OCI-LY3 (cell line): ENCODE results near the gene TAF10.

Source experiments
- CTCF ChIP-seq: fragments of 200-600, 300-600 bp; sonication (generic); IDR thresholded peaks from 2 replicates; pipeline ENCODE4 v1.5.1; 2014; ENCODE audit warnings: antibody characterized with exemption, low read length, low read depth
- EZH2phosphoT487 ChIP-seq: fragments of 200-600 bp; shearing (Covaris generic); IDR thresholded peaks from 2 replicates; pipeline ENCODE4 v1.6.1; 2018; ENCODE audit warnings: antibody characterized with exemption, mixed run types, low read depth

DNA sequence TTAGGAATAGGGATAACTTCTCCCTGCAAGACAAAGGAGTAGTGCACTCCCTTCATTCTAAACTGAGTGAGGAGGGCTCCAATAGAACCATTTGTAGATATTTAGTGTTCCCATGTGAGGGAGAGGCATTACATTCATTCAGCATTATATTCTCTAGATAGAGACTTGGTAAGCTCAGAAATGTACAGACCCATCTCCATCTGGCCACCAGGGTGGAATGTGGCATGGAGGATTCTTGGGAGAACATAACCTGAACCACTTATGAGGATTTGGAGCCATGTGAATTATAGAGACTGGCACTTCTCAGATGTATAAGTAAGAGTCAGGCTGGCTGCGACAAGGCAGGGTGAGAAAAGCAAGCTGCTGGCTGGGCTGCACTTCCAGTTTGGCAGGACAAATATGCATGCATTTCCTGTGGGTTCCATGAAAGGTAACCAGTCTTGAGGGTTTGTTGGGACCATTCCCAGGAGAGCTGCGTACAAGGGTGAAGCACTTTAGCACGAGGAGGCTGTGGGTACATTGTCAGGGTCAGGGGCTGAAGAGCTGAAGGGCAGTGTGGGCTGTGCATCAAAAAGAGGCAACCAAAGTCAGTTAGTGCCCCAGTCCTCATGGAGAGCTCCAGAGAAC is 17.8 kb downstream of the TAF10 start:
- TF ChIP-seq CTCF (no peak), EZH2phosphoT487 (no peak)
